GM12874 (cell line): ENCODE data around the gene SLC25A42.

ENCODE experiments used
- TF ChIP-seq, protein P1 (sequence below): IDR thresholded peaks from 2 replicates; pipeline ENCODE4 v1.5.1; 2011; ENCODE audit warnings: low read depth, mild to moderate bottlenecking, control low read depth, low read length, moderate library complexity; ENCODE audit not compliant: insufficient read depth

The SLC25A42 gene

DNA sequence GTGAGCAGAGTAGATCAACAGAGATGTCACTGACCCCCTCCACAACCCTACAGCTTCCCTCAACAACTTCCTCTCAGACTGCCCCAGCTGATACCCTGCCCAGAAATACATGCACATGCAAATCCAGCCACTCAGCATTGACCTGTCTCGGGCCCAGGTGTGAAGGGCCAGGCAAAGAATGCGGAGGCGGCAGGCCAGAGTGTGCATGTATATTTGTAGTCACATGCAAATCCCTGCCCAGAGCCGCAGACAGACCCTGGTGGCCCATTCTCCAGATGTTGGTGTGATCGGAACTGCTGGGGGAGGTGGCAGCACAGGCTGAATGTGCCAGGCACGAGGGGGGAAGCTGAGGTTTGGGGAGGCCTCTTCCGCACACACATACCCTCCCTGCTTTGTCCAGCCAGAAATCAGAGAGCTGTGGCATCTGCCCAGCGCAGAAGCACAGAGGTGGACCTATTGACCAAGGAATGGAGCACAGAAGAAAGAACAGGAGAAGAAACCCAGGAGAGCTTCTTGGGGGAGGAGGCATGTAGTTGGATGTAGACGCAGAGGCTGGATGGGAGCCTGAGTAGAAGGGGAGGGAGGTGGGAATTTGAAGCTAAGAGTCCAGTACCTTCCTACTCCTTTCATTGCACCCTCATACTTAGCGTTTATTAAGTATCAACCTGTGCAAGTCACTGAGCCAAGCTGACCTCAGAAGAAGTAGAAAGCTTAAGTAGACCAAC, 91.9 kb downstream of the SLC25A42 start:
- TF ChIP-seq, protein P1, sequence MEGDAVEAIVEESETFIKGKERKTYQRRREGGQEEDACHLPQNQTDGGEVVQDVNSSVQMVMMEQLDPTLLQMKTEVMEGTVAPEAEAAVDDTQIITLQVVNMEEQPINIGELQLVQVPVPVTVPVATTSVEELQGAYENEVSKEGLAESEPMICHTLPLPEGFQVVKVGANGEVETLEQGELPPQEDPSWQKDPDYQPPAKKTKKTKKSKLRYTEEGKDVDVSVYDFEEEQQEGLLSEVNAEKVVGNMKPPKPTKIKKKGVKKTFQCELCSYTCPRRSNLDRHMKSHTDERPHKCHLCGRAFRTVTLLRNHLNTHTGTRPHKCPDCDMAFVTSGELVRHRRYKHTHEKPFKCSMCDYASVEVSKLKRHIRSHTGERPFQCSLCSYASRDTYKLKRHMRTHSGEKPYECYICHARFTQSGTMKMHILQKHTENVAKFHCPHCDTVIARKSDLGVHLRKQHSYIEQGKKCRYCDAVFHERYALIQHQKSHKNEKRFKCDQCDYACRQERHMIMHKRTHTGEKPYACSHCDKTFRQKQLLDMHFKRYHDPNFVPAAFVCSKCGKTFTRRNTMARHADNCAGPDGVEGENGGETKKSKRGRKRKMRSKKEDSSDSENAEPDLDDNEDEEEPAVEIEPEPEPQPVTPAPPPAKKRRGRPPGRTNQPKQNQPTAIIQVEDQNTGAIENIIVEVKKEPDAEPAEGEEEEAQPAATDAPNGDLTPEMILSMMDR: no peak

DNA sequence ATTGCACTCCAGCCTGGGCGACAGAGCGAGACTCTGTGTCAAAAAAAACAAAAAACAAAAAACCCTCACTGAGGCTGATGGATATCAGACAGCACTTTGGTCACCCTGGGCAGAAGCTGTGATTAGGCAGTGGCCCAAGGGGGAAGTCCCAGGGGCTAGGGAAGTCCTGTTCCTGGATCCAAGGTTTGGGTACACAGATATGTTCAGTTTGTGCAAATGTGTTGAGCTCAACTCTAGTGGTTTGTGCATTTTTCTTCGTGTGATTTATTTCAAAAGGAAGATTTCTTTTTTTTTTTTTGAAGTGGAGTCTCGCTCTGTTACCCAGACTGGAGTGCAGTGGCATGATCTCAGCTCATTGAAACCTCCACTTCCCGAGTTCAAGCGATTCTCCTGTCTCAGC, 94.0 kb downstream of the SLC25A42 start:
- TF ChIP-seq, protein P1: no peak

DNA sequence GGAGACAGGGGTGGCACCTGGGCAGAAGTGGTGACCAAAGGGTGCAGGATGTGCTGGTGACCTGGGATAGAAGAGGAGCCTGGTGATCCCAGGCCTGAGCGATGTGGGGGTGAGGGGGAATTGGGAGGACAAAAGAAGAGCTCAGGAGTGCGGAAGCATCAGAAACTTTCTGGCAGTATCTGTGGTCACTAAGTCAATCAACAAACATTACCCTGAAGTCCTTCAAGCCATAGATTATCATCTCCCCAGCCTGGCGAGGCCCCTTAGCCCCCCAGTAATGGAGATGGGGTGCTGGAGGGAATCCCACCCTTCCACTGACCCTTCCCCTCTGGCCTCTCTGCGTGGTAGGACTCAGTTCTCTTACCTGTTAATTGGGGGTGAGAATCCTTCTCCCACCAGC, 95.7 kb downstream of the SLC25A42 start:
- TF ChIP-seq, protein P1: no peak

DNA sequence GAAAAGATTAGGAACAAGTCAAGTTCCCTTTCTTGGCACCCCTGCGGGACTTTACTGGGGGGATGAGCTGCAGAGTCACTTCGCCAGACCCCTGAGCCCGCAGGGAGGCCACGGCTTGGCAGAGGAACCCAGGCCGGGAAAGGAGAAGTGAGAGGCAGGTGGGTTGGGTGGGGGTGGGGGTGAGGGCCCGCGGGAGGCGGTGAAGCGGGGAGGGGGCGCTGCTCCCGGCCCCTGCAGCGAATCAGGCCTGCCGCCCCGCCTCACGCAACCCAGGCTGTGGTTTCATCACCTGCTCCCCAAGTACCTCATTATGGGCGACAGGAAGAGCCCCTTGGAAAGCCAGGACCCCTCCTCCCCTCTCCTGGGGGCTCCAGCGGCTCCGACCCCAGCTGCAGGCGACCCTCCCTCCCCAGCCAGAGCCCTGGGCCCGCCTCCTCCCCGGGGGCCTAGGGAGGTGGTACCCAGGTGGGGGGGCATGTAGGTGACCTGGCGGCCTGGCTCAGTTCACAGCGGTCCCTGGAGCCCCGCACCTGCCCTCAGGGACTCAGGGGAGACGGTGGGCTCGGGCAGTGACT, 96.8 kb downstream of the SLC25A42 start:
- TF ChIP-seq, protein P1: no peak

DNA sequence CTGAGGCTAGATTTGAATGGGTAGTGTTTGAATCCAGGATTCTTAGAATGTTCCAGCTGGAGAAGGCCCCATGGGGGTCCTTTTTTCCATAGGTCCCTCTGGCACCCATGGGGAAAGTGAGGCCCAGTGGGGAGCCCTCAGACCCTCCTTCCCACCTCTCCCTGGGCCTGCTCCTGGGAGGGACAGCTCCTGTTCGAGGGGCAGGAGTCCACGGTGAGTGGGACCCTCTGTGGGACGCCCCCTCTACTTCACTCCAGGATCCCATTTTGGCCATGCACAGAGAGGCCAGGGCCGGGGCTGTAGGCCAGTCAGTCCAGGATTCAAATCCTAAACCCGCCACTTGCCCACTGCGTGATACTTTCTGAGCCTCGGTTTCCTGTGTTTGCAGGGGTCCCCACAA, 98.7 kb downstream of the SLC25A42 start:
- TF ChIP-seq, protein P1: no peak
